Measurements from ENCODE around the gene RNF227.
"Not testable (repeated sequence)": the region's sequence is repeated elsewhere in the genome, so short reads cannot be mapped to it uniquely, and the experiment has no call there.

RNF227 gene

DNA sequence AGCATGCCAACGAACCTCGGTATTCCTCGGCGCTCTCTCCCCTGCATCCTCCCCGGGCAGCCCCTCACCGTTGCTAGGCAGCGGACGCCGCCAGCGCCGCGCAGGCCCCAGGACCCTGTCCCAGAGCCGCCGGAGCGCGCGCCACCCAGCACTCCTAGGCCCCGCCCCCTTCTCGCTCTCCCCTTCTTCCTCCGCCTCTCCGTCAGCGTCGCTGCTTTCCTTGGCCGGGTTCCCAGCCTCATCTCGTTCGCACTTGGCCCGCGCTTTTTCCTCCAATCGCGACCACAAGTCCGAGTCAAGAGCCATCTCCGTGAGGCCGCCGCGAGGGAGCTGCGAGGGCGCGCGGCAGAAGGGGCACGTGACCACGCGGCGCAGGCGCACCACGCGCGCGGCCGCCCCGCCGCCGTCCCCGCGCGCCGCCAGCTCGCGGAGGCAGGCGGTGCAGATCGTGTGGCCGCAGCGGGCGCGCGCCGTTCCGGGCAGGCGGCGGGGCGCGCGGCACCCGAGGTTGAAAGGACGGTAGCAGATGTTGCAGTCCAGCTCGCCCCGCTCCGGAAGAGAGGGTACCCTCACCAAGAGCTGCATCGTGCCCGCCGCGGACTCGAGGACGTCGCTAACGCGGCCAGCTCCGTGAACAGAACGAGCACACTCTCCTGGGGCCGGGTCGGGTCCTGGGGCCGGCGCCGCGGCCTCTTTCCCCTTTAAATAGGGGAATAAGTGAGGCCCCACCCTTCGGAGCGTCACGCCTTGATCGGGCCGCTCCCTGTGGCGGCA, at the start of gene RNF227:
RNF227 (minus strand) TSS at position 679 of the 774 bp plus-strand sequence; CDS start at position 585, 94 bp downstream.
- peak; percentile 79 for DNase-seq

DNA sequence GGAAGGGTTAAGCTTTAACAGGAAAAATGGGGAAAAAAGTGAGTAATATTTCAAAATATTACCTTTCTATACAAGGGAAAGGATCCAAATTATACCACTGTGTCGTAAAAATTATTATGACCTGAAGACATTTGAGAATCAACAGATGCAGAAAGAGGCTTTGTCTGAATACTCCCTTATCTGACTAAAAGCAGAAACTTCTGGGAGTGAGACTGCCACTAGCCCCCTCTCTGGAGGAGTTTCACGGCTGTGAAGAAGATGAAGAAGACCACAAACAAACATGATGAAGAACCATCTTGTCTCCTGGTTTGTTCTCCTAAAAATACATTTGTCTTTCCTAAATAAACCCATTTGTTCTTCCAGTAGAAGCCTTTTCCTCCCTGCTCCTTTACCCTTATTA, 45.3 kb upstream of the RNF227 start:
- DNase-seq: no peak

DNA sequence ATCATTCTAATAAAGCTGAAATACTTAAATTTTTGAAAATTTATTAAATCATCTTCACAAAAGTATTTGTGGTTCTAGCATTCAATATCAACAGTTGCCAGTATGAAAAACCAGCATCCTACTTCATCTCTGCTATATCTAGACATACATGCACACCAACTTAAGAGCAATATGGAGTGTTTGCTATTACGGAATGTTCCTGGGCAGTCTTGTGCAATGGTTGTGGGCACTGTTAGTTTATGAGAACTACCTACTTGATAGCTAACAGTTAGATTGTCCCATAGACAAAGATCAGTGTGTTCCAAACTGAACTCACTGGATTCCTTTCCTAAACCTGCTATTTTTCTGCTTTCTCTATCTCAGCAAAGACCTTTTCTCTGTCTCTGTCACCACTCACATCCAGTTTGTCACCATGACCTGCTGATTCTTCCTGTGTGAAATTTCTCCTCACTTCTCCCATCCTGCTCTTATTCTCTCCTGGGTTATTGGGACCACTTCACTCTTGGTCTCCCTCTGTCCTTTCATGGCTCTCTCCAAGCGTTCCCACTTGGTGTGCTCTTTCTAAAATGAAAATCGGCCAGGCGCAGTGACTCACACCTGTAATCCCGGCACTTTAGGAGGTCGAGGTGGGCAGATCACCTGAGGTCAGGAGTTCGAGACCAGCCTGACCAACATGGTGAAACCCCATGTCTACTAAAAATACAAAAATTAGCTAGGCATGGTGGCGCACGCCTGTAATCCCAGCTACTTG, 43.6 kb upstream of the RNF227 start:
- no peak for DNase-seq

DNA sequence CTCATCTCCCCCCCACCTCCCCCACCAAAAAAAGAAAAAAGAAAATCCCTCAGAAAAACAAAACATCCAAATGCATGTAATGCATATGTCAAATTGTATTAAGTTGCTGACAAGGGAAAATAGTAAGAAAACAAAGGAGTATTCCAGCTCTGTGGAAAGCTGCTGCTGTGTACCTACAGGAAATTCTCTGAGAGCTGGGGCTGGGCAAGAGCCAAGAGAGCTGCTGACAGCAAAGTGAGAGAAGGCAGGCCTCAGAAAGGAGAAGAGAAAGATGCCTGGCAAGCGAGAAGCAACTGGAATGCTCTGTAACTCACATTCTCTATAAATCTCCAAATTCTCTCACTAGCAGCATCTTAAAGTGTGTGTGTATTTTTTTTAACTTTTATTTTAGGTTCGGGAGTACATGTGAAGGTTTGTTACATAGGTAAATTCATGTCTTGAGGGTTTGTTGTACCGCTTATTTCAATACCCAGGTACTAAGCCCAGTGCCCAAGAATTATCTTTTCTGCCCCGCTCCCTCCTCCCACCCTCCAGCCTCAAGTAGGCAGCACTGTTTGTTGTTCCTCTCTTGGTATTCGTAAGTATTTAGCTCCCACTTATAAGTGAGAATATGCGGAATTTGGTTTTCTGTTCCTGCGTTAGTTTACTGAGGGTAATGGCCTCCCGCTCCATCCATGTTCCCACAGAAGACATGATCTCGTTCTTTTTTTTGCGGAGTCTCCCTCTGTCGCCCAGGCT, 40.3 kb upstream of the RNF227 start:
- no peak for DNase-seq

DNA sequence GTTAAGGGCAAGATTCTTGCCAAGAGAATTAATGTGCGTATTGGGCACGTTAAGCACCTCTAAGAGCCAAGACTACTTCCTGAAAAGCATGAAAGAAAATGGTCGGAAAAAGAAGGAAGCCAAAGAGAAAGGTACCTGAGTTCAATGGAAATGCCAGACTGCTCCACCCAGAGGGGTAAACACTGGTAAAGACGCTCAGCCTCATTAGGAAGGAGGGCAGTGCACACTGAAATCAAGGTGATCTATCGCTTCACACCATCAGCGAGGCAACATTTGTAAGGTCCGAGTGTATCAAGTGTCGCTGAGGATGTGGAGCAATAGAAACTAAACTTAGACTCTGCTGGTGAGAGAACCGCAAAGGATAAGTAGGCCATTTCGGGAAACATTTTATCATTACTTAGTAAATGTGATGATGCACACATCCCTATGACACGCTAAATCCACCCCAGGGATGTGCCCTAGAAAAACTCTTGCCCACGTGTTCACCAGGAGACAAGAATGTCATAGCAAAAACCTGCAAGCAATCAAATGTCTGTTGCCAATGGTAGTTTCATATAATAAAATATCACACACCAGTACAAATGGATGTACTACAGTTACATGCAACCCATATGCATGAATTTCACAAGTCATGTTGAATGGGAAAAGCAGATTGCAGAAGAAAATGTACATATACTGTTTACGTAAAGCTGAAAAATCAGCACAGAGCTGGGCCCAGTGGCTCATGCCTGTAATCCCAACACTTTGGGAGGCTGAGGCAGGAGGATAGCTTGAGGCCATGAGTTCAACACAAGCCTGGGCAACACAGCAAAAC, 39.5 kb upstream of the RNF227 start:
- no peak for DNase-seq

DNA sequence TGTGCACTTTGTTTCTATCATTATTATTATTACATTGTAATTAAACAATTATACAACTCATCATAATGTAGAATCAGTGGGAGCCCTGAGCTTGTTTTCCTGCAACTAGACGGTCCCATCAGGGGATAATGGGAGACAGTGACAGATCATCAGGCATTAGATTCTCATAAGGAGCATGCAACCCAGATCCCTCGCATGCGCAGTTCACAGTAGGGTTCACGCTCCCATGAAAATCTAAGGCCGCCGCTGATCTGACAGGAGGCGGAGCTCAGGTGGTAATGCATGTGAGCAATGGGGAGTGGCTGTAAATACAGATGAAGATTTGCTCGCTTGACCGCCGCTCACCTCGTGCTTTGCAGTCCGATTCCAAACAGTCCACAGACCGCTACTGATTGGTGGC, 37.2 kb upstream of the RNF227 start:
- DNase-seq: not testable (repeated sequence)

DNA sequence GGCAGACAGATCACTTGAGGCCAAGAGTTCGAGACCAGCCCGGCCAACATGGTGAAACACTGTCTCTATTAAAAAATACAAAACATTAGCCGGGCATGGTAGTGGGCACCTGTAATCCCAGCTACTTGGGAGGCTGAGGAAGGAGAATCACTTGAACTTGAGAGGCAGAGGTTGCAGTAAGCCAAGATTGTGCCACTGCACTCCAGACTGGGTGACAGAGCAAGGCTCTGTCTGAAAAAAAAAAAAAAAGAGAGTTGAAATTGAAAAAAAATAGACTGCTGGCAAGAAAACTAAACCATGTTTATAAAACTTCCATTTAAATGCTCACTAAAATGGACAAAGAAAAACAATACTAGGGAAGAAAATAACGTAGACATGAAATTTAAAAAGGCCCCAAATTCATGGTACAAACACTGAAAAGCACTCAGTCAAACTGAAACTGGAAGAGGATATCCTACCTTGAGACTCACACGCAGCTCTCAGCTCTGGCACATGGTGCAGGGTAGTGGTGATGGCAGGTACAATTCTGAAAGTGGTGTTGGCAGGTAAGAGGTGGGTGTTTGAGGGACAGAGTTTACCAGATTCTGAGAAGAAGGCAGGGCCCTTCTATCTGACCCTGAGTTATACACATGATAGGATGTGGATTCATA, 35.2 kb upstream of the RNF227 start:
- no peak for DNase-seq

DNA sequence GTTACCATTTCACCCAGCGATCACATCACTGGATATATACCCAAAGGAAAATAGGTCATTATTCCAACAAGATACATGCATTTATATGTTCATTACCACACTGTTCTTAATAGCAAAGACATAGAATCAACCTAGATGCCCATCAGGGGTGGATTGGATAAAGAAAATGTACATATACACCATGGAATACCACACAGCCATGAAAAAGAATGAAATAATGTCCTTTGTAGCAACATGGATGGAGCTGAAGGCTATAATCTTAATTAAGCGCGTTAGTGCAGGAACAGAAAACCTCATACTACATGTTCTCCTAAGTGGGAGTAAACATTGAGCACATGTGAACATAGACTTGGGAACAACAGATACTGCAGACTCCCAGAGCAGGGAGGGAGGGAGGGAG, 34.5 kb upstream of the RNF227 start:
- DNase-seq: no peak

DNA sequence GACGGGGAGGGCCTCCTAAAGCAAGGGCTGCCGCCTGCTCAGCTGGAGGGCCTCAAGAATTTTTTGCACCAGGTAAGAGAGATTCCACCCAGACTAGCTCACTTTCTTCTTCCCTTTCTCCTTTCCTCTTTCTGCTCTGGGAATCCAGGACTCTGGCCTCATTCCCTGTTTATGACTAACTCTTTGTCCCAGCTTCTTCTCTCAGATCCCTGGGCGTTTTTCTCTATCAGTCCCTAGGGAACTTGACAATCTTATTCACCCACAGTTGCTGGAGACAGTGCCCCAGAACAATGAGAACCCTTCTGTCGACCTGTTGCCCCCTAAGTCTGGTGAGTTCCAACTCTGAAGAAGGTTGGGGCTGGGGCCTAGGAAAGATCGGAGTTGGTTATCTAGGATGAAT, 31.6 kb upstream of the RNF227 start:
- DNase-seq: no peak

DNA sequence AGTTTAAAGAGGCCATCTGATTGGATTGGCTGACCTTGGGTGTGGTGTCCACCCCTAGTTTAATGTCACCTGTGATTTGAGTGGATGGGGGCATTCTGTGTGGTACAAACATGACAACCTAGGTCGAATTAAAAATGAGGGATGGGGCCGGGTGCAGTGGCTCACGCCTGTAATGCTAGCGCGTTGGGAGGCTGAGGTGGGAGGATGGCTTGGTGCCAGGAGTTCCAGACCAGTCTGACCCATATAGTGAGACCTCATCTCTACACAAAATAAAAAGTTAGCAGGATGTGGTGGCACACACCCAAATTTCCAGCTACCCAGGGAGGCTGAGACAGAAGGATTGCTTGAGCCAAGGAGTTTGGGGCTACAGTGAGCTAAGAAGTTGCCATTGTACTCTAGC, 30.4 kb upstream of the RNF227 start:
- DNase-seq: no peak

DNA sequence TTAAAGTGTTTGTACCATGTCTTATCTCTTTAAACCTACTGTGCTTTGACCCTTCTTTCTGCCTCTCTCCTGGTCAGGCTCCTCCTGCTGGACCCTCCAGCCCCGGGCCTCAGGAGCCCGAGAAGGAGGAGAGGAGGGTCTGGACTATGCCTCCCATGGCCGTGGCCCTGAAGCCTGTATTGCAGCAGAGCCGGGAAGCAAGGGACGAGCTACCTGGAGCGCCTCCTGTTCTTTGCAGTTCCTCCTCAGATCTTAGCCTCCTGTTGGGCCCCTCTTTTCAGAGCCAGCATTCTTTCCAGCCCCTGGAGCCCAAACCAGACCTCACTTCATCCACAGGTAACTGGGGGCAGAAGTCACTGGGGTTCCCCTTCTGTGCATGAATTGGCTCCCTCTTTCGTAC, 29.6 kb upstream of the RNF227 start:
- no peak for DNase-seq

DNA sequence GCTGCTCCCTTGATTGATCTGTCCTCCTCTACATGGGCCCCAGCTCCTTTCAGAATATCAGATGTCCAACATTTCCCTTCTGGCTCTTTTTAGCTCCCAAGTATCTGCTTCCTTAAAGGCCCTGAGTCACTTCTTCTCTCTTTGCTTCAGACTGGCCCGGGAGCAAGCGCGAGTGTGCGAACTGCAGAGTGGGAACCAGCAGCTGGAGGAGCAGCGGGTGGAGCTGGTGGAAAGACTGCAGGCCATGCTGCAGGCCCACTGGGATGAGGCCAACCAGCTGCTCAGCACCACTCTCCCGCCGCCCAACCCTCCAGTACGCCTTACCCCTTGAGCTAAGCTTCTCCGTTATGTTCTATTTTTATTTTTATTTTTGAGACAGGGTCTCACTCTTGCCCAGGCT, 28.2 kb upstream of the RNF227 start:
- no peak for DNase-seq

DNA sequence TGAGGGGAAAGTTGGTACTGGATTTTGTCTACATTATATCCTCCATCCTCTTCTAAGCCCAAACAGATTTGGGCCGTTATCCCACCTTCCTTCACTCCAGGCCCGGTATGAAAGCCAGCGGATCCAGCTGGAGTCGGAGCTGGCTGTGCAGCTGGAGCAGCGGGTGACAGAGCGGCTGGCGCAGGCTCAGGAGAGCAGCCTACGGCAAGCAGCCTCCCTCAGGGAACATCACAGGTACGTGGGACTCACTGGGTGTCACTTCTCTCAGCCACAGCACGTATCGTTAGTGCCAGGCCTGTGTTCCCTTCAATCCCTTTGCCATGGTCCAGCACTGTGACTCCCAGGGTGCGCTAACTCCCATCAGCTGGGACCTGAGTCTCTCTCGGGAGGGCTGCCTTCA, 27.2 kb upstream of the RNF227 start:
- no peak for DNase-seq

DNA sequence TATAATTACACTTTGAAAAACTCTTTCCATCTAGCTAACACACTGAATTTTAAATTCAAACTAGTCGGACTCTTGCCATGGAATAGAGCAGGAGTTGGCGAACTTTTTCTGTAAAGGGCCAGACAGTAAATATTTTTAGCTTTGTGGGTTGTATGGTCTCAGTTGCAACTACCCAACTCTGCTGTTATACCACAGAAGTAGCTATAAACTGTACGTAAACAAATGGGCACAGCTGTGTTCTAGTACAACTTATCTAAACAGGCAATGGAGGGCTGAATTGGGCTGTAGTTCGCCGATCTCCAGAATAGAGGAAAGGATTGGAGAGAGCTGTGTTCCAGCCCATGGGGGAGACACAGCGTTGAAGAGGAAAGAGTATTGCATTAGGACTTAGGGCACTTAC, 24.7 kb upstream of the RNF227 start:
- DNase-seq: no peak

DNA sequence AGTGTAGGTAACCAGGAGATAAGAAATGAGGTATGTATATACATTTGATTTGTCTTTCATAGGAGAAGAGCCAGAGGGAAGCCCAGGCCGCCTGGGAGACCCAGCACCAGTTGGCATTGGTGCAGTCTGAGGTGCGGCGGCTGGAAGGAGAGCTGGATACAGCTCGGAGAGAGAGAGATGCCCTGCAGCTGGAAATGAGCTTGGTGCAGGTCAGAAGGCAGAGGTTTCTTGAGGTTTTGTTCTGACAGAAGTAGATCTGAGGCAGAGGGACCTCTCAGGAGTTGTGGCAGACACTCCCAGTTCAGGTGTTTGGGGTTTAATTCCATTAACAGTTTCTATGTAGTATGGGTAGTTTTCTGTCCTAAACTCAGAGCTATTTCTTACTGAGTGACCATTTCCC, 23.9 kb upstream of the RNF227 start:
- DNase-seq: no peak

DNA sequence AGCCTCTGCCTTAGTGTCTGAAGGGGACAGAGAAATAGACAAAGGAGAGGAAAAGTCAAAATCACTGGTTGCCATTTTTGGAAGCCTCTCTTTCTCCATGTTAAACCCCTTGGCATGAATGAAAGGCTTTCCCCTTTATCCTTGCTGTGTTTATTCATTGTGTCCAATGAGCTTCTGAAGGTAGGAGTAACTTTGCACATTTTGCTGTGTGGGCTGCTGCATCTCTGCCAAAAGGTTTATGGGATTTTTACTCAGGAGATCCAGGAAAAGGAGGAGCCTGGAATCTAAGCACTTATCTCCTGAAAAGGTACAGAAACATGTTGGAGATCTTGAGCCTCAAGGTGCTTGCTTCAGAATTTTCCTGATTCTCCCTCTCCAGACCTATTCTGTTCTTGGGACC, 19.8 kb upstream of the RNF227 start:
- no peak for DNase-seq

DNA sequence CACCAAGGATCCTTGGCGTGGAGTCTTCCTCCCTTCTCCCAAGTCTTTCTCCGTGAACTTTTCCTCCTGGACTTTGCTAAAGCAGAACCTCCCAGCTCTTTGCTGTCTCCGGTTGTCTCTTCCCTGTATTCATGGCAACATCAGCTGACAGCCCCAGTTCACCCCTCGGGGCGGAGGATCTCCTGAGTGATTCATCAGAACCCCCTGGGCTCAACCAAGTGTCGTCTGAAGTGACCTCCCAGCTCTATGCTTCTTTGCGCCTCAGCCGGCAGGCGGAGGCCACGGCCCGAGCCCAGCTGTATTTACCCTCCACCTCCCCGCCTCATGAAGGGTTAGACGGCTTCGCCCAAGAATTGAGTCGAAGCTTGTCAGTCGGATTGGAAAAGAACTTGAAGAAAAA, 16.9 kb upstream of the RNF227 start:
- no peak for DNase-seq

DNA sequence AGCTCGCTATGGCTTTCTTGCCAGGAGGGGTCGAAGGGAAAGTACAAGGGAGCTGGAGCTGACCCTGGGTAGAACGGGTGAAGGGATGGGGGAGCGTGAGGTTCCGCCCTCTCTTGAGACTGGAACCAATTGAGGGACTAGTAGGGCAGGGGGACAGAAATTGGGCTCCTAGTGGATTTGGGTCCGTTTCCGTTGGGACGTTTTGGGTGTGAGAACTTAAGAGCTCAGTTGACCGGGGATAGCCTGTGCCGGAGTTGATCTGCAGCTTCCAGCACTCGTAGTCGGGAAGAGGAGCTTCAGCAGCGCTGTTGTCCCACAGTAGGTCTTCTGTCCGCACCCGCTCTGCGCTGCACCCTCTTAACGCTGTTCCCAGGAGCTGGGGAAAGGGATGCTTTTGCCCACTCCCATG, 16.4 kb upstream of the RNF227 start:
- DNase-seq: no peak

DNA sequence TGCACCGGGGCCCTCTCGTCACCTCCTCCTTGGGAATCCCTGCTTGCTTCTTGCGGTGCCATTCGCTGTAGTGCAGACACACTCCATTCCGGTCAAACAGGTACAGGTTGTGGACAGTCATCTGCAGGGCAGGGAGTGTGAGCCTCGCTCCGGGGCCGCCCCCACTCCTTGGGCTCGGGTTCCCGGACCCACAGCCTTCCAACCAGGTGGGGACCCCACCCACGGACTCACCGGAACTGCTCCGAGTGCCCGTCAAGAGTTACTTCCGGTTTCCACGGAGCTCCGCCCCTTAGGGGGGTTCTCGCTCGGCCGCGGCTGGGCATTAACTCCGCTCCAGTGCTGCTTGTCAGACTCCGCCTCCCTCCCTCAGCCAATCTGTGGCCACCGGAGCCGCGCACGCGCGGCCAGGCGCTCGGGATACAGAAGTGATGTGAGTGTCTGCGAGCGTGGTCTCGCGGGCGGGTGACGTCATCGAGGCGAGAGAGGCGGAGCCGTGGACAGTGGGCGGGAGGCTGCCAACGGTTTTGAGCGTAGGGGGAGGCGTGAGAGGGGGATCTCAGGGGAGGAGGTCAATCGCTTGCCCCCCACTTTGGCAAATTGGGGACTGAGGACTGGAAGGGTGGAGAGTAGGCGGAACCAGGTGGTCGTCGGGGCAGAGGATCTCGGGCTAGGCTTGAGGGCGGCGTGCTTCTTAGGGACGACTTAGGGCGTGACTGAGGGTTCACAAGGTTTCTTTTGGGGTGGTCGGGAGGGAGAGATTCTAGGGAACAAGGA, 15.8 kb upstream of the RNF227 start, which contains the start of the genes CNTROB and TRAPPC1:
CNTROB (plus strand) TSS at position 498 of the 774 bp plus-strand sequence. CDS start 874 bp downstream, outside the sequence.
TRAPPC1 (minus strand) TSS at position 238 of the 774 bp plus-strand sequence; CDS start at position 121, 117 bp downstream.
- DNase-seq: peak; percentile 89

DNA sequence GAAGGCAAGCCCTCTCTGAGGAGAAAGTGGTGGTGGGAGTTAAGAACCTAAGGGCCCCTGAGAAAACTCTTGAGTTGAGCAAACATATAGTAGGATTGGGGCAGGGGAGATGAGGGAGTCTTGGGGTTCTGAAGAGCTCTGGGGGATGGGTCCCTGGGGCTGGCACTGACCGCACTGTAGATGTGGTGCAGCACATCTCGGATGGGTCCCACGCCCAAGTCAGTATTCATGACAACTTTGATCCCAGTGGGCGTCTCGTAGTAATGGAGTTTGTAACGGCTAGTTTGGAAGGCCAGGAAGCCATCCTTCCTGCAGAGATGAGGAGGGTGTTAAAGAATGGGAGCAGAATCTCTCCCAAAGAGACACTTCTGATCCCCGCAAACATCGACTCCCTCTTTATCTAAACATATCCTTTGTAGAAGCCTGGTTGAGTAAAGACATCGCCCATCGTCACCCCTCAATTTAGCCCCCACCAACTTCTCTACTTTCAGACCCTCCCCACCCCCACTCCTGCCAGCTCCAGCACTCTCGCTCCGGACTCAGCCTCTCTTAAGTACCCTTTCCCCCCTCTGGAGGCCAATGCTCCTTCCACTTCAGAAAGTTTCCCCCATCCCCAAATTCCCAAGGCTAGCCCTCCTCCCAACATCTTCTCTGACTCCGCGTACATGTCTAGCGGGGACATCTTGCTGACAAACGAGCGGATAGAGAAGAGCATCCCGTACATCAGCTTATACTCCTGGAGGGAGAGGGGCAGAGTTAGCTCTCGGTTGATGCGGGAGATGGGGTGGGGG, 14.9 kb upstream of the RNF227 start:
- no peak for DNase-seq

Measured in NCI-H774 (cell line).